DMS79 treated with DMSO at 0.1 percent for 48 hours (cell line): ENCODE data around the gene ATP6V1A.
"Not testable (repeated sequence)": the region's sequence is repeated elsewhere in the genome, so short reads cannot be mapped to it uniquely, and the experiment has no call there.

ENCODE experiments used
- DNase-seq: peaks from one replicate; lab custom pipeline; 2025; lab: John Stamatoyannopoulos, UW

ATP6V1A gene

GRCh38 chr3:113828600-113828999 lies 81.8 kb downstream of the ATP6V1A start:
- DNase-seq = no peak

- no peak for DNase-seq
Observed at GRCh38 chr3:113829576-113830354, 82.9 kb downstream of the ATP6V1A start.

GRCh38 chr3:113831103-113831355 lies 84.2 kb downstream of the ATP6V1A start:
- no peak for DNase-seq

DNA sequence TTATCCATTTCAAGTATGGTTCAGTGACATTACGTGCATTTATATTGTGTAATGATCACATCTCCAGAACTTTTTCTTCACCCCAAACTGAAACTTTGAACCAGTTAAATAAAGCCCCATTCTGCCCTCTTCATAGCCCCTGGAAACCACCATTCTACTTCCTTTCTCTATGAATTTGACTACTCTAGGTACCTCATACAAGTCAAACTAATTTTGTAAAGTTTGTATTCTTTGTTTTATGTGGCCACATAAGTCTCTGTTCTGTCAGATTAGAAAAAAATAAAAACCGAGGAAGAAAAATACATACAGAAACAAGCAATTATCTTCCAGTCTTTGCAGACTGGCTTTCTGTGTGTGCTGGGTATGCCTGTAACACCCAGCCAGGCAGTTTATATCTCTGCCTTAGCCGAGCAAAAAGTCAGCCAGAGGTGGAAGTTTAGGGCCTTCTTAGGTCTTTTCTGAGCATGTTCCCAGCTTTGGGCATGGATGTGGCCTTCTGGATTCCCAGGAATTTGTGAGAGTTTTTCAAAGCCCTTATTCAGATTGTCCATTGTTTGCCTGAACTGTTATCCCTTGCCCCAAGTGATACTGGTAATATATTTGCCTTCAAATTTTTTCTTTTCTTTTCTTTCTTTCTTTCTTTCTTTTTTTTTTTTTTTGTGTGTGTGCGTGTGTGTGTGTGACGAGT lies 85.8 kb downstream of the ATP6V1A start:
- no peak for DNase-seq

- no peak for DNase-seq
Observed at GRCh38 chr3:113834983-113835382, 88.1 kb downstream of the ATP6V1A start.

DNA sequence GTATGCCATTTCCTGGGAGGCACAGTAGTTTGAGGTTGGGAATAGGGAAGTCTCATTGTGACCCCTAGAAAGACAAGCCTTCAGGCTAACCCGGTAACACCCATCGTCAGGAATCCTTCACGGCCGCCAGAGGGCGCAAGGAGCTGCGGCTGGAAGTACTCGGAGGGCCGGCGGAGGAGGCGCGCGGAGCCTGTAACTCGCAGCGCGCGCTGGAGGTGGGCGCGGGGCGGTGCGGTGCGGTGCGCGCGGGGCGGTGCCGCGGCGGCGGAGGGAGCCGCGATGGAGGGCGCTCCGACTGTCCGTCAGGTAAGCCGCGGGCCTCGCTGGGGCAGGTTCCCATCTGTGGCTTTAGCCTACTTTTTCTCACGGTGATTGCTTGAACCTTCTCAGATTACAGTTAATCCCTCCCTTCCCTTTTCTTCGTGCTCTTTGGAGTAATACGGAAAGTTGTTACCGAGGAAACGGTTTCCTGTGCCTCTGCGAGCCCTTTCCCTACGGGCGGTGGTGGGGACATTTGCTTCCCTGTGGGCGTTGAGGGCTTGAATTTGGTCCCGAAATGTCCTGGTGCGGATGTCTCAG lies 91.9 kb downstream of the ATP6V1A start, which contains the start of gene GRAMD1C:
GRAMD1C (plus strand) TSS at position 158 of the 579 bp plus-strand sequence; CDS start at position 280, 122 bp downstream.
- peak; percentile 81 for DNase-seq

GRCh38 chr3:113839551-113839950 lies 92.7 kb downstream of the ATP6V1A start:
- DNase-seq = no peak

DNA sequence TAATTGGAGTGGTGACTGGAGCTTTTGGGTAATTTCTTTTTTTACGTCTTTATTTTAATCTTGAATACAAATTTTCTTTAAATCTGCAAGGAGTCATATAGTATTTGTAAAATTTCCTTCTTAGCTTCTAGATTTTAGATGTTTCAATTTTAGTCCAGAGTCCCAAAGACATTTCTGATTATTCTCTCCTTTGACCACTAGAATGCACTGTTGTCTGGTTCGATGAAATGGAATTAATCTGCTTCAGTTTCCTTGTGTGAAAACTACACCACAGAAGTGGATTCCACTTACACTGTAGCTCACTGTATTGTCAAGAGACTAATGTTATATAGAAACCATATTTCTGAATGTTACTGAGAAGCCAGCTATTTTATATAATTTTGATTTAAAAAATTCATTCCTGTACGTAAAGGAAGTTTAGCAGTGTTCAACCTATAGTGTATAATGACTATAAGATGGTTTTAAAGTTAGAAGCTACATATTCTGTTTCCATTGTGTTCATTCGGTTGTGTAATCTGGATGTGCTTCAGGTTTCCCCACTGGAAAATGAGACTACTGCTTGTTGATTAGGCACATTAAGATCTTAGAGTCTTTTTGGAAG lies 97.9 kb downstream of the ATP6V1A start:
- peak; percentile 34 for DNase-seq

DNA sequence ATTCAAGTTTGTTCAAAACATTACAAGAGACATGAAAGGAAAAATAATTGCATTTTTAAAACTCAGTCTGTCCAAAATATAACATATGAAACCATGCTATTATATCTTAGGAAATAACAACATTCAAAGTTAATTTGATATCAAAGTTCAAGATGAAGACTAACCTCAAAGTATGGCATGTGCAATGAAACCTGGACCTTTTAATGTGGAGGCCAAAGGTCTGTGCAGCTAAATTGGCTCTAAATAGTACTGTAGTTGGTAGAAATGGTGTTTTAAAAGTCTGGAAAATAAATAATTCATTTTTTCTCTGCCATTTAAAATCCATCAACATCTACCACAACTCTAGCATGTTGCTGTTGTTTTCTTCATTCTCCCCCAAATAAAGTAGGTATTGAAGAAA lies 100.4 kb downstream of the ATP6V1A start:
- DNase-seq = no peak

- DNase-seq = no peak
Observed at GRCh38 chr3:113847664-113848461, 101.0 kb downstream of the ATP6V1A start.

- not testable (repeated sequence) for DNase-seq
Observed at GRCh38 chr3:113849071-113849470, 102.2 kb downstream of the ATP6V1A start.

- not testable (repeated sequence) for DNase-seq
Observed at GRCh38 chr3:113849841-113850240, 103.0 kb downstream of the ATP6V1A start.

DNA sequence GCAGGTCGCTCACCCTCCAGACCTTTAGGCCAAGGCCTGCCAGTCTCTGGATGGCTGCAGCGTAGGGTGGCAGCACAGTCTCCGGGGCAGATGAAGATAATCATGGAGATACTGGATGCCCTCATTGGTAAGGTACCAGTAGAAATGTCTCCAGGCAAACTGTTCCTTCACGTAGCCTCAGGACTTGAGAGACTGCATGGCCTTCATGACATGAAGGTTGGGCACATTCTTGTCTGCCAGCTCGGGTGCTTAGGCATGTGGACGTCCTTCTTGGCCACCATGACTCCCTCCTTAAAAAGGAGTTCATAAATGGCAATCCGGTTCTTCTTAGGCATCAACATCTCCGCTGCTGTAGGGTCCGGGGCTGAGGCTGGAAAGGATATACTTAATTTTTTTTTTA lies 103.6 kb downstream of the ATP6V1A start:
- not testable (repeated sequence) for DNase-seq

- no peak for DNase-seq
Observed at GRCh38 chr3:113852506-113852905, 105.7 kb downstream of the ATP6V1A start.
